ENCODE data around the gene TRABD2A. TPM values are rescaled to one million over a fixed set of nuclear protein-coding genes. Genes with fewer than 3 reads are reported as not detected.

Gene TRABD2A
- total and polyA plus RNA-seq, 2 of the 13 experiments (the other 11 are each of a cell fraction or from before 2014, with no cell fraction given): 0.15 TPM; not detected in 1

GRCh38 chr2:84919885-84920580 lies 39.1 kb upstream of the TRABD2A start (continued):
- TF ChIP-seq ZNF598 (CRISPR knock-in tag; IDR thresholded peaks at IDR 0.05; ENCODE audit: borderline replicate concordance) (no peak), ZSCAN5A (CRISPR knock-in tag; IDR thresholded peaks at IDR 0.05; ENCODE audit: borderline replicate concordance) (no peak), BCLAF1 (IDR thresholded peaks at IDR 0.05) (no peak), CENPX (CRISPR knock-in tag; IDR thresholded peaks at IDR 0.05) (no peak), ZNF331 (CRISPR knock-in tag; IDR thresholded peaks at IDR 0.05) (peak; percentile 75; the same call in 1 of the 2 replicates), JUNB (CRISPR knock-in tag; IDR thresholded peaks at IDR 0.05; ENCODE audit: borderline replicate concordance) (peak; percentile 94; the same call in 1 of the 2 replicates), ZNF674 (CRISPR knock-in tag; IDR thresholded peaks at IDR 0.05; ENCODE audit: low read depth) (no peak), KDM5A (IDR thresholded peaks at IDR 0.05; ENCODE audit: borderline replicate concordance, low read length) (no peak), ZNF362 (CRISPR knock-in tag; IDR thresholded peaks at IDR 0.05; ENCODE audit: borderline replicate concordance) (no peak; the same call in 1 of the 2 replicates), ZBTB39 (CRISPR knock-in tag; IDR thresholded peaks at IDR 0.05) (no peak), ATM (IDR thresholded peaks at IDR 0.05; ENCODE audit: borderline replicate concordance) (no peak), ZNF337 (CRISPR knock-in tag; IDR thresholded peaks at IDR 0.05; ENCODE audit: borderline replicate concordance, low read depth) (no peak), ARID3A (IDR thresholded peaks at IDR 0.05; ENCODE audit: low read depth, low read length) (peak; percentile 65; the same call in 1 of the 2 replicates), ZBTB7B (CRISPR knock-in tag; IDR thresholded peaks at IDR 0.05) (no peak), RXRB (CRISPR knock-in tag; IDR thresholded peaks at IDR 0.05; ENCODE audit: borderline replicate concordance) (peak; percentile 57), ATF7 (IDR thresholded peaks at IDR 0.05) (peak; percentile 57), ATF7 (CRISPR knock-in tag; IDR thresholded peaks at IDR 0.05) (no peak), ZNF512 (CRISPR knock-in tag; IDR thresholded peaks at IDR 0.05) (no peak)
